Lower lobe of right lung (tissue), 2 donors: ENCODE results near the gene CNPY4. TPM values are rescaled to one million over a fixed set of nuclear protein-coding genes. Genes with fewer than 3 reads are reported as not detected.

Experiments
- ATAC-seq, 2 donors: fragments of 200-7000 bp; cut with Tn5 transposase; one replicate each; pipeline ENCODE4 v1.9.1; 2020 to 2022; ENCODE audit warnings: mild to moderate bottlenecking in 2 of 2, moderate library complexity in 2 of 2
- DNase-seq: peaks from one replicate; pipeline ENCODE4 v3.0.0-alpha.2; 2020
- H3K27ac ChIP-seq: fragments of 200-600 bp; one replicate; pipeline ENCODE4 v1.8.0; 2022
- H3K27me3 ChIP-seq: fragments of 200-600 bp; one replicate; pipeline ENCODE4 v1.8.0; 2022; ENCODE audit warnings: low read depth
- H3K36me3 ChIP-seq: fragments of 200-600 bp; one replicate; pipeline ENCODE4 v1.8.0; 2022; ENCODE audit warnings: mild to moderate bottlenecking
- H3K4me1 ChIP-seq: fragments of 200-600 bp; one replicate; pipeline ENCODE4 v1.8.0; 2022
- H3K4me3 ChIP-seq: fragments of 200-600 bp; one replicate; pipeline ENCODE4 v1.8.0; 2022; ENCODE audit warnings: mild to moderate bottlenecking
- H3K9me3 ChIP-seq: fragments of 200-600 bp; one replicate; pipeline ENCODE4 v1.8.0; 2022
- intact Hi-C: fragments of 100-400 bp; cut with DNase I; formaldehyde crosslinking; loops from one replicate; pipeline ENCODE4 v1.11.0; 2022
- total RNA-seq: library from RNA; stranded (reverse); fragmentation: NEBNext Ultra II Directional; extraction: Animal tissue kit (Norgen Biotek cat#: 25700); gene quantifications from one replicate; pipeline ENCODE4 v1.2.1, GENCODE V29; 2021
- TF ChIP-seq, protein P1 (sequence below): fragments of 200-600 bp; IDR thresholded peaks from one replicate; pipeline ENCODE4 v1.8.0; 2022; ENCODE audit warnings: antibody characterized with exemption, mild to moderate bottlenecking
- donor health status: DM: no; HTN: yes; CAD: no; lungs with severe emphysema.

Gene CNPY4
- total RNA-seq, 1 donor from 2014 or later: 10.5 TPM

DNA sequence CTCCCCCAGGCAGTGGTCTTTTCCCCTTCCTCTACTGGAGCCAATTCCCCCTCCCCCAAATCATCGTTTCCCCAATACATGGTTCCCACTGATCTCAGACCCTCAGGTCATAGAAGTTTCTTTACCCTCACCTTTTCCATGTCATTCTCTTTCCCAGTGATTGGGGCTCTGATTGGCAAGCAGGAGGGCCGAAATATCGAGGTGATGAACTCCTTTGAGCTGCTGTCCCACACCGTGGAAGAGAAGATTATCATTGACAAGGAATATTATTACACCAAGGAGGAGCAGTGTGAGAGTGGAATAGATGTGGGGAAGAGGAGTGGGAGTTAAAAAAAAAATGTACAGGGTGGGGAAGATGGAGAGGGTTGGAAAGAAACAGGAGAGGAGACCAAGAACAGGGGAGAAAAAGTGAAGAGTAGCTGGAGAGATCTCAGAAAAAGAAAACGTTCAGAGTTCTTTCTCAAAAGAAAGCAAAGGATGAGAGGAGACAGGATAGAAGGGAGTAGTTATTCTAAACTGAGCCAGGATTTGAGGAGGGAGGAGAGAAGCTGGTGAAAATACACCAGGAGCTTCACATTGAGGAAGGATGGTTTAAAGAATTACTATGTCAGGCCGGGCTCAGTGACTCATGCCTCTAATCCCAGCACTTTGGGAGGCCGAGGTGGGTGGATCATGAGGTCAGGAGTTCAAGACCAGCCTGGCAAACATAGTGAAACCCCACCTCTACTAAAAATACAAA, 29.8 kb upstream of the CNPY4 start:
- peak overlapping the region; percentile 84 for H3K27ac ChIP-seq

DNA sequence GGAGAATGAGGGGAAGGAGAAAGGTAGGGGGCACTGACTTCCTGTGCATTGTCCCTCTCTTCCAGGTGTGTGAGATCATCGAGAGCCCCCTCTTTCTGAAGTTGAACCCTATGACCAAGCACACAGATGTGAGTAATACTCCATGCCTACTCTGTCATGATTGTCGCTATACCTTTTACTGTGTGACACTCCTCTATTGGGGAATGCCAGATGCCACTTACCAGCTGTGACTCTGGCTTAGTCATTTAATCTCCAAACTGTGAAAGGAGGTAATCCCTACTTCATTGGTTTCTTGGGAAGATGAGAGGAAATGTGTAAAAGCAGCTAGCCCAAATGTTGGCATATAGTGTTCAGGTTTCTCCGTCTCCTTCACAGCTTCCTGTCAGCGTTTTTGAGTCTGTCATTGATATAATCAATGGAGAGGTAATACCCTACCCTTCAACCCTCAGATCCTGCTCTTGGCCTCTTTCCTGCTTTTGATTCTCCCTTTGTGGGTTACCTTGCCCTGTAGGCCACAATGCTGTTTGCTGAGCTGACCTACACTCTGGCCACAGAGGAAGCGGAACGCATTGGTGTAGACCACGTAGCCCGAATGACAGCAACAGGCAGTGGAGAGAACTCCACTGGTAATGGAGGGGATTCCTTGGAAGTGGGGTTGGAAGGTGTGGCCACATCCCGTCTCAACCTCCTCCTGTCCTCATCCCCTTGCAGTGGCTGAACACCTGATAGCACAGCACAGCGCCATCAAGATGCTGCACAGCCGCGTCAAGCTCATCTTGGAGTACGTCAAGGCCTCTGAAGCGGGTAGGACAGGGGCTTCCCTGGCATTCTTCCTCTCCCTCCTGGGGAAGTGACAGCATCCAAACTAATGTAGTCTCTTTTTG, 28.7 kb upstream of the CNPY4 start:
- TF ChIP-seq, protein P1, sequence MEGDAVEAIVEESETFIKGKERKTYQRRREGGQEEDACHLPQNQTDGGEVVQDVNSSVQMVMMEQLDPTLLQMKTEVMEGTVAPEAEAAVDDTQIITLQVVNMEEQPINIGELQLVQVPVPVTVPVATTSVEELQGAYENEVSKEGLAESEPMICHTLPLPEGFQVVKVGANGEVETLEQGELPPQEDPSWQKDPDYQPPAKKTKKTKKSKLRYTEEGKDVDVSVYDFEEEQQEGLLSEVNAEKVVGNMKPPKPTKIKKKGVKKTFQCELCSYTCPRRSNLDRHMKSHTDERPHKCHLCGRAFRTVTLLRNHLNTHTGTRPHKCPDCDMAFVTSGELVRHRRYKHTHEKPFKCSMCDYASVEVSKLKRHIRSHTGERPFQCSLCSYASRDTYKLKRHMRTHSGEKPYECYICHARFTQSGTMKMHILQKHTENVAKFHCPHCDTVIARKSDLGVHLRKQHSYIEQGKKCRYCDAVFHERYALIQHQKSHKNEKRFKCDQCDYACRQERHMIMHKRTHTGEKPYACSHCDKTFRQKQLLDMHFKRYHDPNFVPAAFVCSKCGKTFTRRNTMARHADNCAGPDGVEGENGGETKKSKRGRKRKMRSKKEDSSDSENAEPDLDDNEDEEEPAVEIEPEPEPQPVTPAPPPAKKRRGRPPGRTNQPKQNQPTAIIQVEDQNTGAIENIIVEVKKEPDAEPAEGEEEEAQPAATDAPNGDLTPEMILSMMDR: no peak
- Histone ChIP-seq H3K27me3 (no peaks in the 10 kb centered on the region), H3K36me3 (peaks cover 54% of the 10 kb centered on the region), H3K4me3 (no peak overlapping the region), H3K9me3 (no peaks in the 10 kb centered on the region), H3K27ac (no peak overlapping the region), H3K4me1 (peaks cover 25% of the 10 kb centered on the region)
- intact Hi-C loops: no loop called here
- DNase-seq (no peak), ATAC-seq (no peak)

More for the DNA sequence above, 29.8 kb upstream of the CNPY4 start:
- no peak for ATAC-seq
- TF ChIP-seq, protein P1: no peak
- Histone ChIP-seq H3K4me3 (peak overlapping the region; percentile 89), H3K36me3 (peaks cover 43% of the 10 kb centered on the region), H3K4me1 (peaks cover 25% of the 10 kb centered on the region), H3K27me3 (no peaks in the 10 kb centered on the region), H3K9me3 (no peaks in the 10 kb centered on the region)
- intact Hi-C loops: no loop called here
- no peak for DNase-seq

DNA sequence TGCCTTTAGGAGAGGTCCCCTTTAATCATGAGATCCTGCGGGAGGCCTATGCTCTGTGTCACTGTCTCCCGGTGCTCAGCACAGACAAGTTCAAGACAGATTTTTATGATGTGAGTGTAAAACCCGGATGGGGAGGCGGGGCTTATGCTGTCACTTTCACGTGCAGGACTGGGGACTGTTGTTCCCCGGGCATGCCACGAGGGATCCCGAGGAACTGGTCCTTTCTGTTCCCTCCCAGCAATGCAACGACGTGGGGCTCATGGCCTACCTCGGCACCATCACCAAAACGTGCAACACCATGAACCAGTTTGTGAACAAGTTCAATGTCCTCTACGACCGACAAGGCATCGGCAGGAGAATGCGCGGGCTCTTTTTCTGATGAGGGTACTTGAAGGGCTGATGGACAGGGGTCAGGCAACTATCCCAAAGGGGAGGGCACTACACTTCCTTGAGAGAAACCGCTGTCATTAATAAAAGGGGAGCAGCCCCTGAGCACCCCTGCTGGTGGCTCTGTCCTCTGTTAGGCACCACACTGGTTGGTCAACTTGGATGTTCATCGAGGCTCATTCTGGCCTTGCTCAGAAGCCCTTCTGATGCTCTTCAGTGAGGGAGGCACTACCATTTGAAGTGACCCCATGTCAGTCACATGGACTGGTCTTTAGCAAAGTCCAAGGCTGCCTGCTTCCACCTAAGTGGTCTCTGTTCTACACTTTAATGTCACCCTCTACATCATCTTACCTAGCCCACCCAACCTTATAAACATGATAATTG, 27.8 kb upstream of the CNPY4 start:
- H3K27ac ChIP-seq: no peak overlapping the region
- peaks cover 63% of the 10 kb centered on the region for H3K36me3 ChIP-seq
- ATAC-seq: no peak
- H3K4me1 ChIP-seq: peaks cover 25% of the 10 kb centered on the region
- DNase-seq: no peak
- H3K9me3 ChIP-seq: no peaks in the 10 kb centered on the region
- H3K27me3 ChIP-seq: no peaks in the 10 kb centered on the region
- TF ChIP-seq, protein P1: no peak
- intact Hi-C loops: no loop called here
- H3K4me3 ChIP-seq: no peak overlapping the region

DNA sequence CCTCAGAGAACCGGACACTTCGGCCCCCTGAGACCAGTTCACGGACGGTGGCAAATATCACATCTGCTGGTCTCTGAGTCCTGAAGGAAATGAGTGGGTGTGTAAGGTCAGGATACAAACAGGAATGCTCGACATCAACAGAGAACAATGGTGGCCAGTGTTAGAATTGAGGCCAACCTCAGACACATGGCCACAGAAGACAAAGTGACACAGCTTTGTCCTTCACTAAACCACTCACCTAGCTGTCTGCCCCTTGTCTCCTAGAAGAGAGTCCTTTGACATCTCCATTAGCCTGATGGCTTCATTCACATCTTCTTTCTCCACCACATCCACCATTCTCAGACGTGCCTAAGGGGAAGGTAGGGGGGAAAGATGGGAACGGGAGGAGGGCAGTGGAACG, 26.4 kb upstream of the CNPY4 start:
- DNase-seq (no peak), ATAC-seq (no peak)
- Histone ChIP-seq H3K4me3 (no peak overlapping the region), H3K27me3 (no peaks in the 10 kb centered on the region), H3K4me1 (peaks cover 24% of the 10 kb centered on the region), H3K36me3 (peaks cover 77% of the 10 kb centered on the region), H3K27ac (no peak overlapping the region), H3K9me3 (no peaks in the 10 kb centered on the region)
- intact Hi-C loops: no loop called here
- TF ChIP-seq, protein P1: no peak

DNA sequence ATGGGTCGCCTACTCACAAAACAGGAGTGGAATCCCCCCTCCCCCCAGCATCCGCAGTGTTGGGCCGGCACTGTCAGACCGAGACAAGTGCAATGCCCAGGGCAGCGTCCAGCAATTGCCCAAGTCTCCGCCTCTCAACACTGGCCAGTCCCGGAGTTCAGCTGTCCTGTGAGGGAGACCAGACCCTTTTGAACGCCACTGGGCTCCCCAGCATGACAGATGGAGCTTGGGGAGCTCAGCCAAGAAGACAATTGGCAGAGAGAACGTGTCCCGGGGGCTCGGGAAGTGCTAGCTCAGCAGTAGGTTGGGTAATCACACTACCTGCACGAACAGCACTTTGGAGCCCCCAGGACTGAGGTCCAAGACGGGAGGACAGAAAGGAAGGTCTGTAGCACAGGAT, 25.9 kb upstream of the CNPY4 start:
- TF ChIP-seq, protein P1: no peak
- intact Hi-C loops: no loop called here
- H3K4me3 ChIP-seq: no peak overlapping the region
- H3K4me1 ChIP-seq: peaks cover 23% of the 10 kb centered on the region
- DNase-seq: no peak
- H3K9me3 ChIP-seq: no peaks in the 10 kb centered on the region
- peaks cover 82% of the 10 kb centered on the region for H3K36me3 ChIP-seq
- no peaks in the 10 kb centered on the region for H3K27me3 ChIP-seq
- no peak for ATAC-seq
- H3K27ac ChIP-seq: no peak overlapping the region
